Naive B cell (primary cell): ENCODE measurements around the gene KATNB1. TPM values are rescaled to one million over a fixed set of nuclear protein-coding genes. Genes with fewer than 3 reads are reported as not detected.
"Not testable (repeated sequence)": the region's sequence is repeated elsewhere in the genome, so short reads cannot be mapped to it uniquely, and the experiment has no call there.

Experiments
- ATAC-seq, 2 donors: fragments of 150-1000 bp; cut with Tn5 transposase; 2 replicates each; pipeline ENCODE4 v1.10.0; 2021; ENCODE audit warnings: low read depth in 2 of 2, mild to moderate bottlenecking in 2 of 2, moderate library complexity in 2 of 2
- DNase-seq: peaks from one replicate; pipeline ENCODE4 v3.0.0; 2022
- H3K27ac Mint-ChIP-seq, 6 donors: one replicate each; pipeline ENCODE4 v1.8.0; 2020 to 2022; ENCODE audit warnings: mild to moderate bottlenecking in 6 of 6, mixed read lengths in 6 of 6, moderate library complexity in 5 of 6, inconsistent platforms in 2 of 6
- H3K27me3 Mint-ChIP-seq, 3 donors: one replicate each; pipeline ENCODE4 v1.8.0; 2021 to 2022; ENCODE audit warnings: mixed read lengths in 3 of 3, mild to moderate bottlenecking in 1 of 3
- H3K36me3 Mint-ChIP-seq, 2 donors: one replicate each; pipeline ENCODE4 v1.8.0; 2020 to 2022; ENCODE audit warnings: mixed read lengths in 2 of 2, inconsistent platforms in 1 of 2, mild to moderate bottlenecking in 1 of 2
- H3K4me1 Mint-ChIP-seq, 3 donors: one replicate each; pipeline ENCODE4 v1.8.0; 2020 to 2022; ENCODE audit warnings: mixed read lengths in 3 of 3, inconsistent platforms in 1 of 3, mild to moderate bottlenecking in 1 of 3, moderate library complexity in 1 of 3
- H3K4me3 Mint-ChIP-seq, 8 donors: one replicate each; pipeline ENCODE4 v1.8.0; 2020 to 2022; ENCODE audit warnings: mild to moderate bottlenecking in 8 of 8, mixed read lengths in 8 of 8, moderate library complexity in 8 of 8, inconsistent platforms in 2 of 8
- H3K9me3 Mint-ChIP-seq, 7 donors: one replicate each; pipeline ENCODE4 v1.8.0; 2020 to 2022; ENCODE audit warnings: mixed read lengths in 7 of 7, mild to moderate bottlenecking in 5 of 7, inconsistent platforms in 2 of 7, moderate library complexity in 1 of 7
- polyA plus RNA-seq, 6 donors: library from polyadenylated mRNA; unstranded; fragments of 300-500 nt; fragmentation: Illumina TruSeq; gene quantifications; one replicate each; pipeline ENCODE4 v1.2.3, GENCODE V29; 2021; ENCODE audit warnings: low read depth in 6 of 6

The KATNB1 gene
- polyA plus RNA-seq, 6 donors from 2014 or later = 6.1 to 27.2 (median 10.0) TPM

DNA sequence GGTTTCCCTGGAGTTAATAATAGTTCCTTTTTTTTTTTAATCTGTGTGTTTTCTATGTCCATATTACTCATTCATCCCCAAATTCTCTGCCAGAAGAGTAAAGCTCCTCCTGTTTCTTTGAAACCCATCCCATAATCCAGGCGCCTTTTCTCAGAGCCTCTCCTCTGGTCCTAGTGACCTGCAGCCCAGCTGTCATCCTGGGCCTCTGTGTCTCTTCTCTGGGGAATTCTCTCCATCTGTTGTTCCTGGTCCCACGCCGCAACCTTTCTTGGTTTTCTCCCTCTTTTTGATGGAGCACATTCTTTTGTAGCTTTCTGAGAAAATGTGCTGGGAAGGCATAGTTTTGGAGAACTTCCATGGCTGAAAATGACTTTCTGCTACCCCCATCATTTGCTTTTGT lies 10.2 kb downstream of the KATNB1 start:
- DNase-seq (no peak), ATAC-seq (no peak)
- H3K36me3 Mint-ChIP-seq = peaks cover 0 to 2% of the 10 kb centered on the region in 2 donors
- H3K4me3 Mint-ChIP-seq = no peak overlapping the region
- H3K27ac Mint-ChIP-seq = no peak overlapping the region
- no peaks in the 10 kb centered on the region for H3K27me3 Mint-ChIP-seq
- H3K9me3 Mint-ChIP-seq = no peaks in the 10 kb centered on the region
- no peaks in the 10 kb centered on the region for H3K4me1 Mint-ChIP-seq

DNA sequence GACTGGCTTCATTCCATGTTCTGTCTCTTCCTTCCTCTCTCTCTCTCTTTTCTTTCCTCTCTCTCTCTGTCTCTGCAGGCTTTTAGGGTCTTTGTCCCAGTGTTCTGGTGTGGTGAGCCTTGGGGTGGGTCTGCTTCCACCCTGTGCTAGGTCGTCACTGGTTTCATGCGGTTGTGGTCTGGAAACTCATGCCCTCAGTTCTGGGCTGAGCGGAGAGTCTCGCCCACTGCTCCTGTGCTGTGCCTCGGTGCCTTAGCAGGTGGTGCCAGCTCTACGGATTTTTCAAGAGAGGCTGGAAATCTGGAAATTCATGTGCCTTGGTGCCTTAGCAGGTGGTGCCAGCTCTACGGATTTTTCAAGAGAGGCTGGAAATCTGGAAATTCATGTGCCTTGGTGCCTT lies 10.7 kb downstream of the KATNB1 start:
- H3K27ac Mint-ChIP-seq = peak overlapping the region in 1 of 6 donors; percentile 69
- not testable (repeated sequence) for H3K36me3 Mint-ChIP-seq, ATAC-seq, H3K27me3 Mint-ChIP-seq, H3K4me1 Mint-ChIP-seq, DNase-seq, H3K9me3 Mint-ChIP-seq, H3K4me3 Mint-ChIP-seq

DNA sequence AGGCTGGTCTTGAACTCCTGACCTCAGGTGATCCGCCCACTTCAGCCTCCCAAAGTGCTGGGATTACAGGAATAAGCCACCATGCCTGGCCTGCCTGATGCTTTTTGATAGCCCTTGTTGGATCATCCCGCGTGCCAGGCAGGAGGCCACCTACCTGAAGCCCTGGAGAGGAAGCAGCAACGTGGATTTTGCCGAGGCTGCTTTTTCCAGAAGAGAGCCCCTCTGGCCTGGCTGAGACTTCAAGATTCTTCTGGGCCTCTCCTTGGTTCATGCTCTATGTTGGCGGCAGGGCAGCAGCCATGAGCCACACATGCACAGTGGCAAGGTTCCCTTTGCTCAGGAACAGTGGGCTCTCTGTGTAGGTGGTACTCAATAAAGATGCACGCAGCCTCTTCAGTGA lies 11.5 kb downstream of the KATNB1 start:
- Mint-ChIP-seq H3K4me1 (no peaks in the 10 kb centered on the region), H3K36me3 (peaks cover 0 to 9% of the 10 kb centered on the region in 2 donors), H3K4me3 (no peak overlapping the region), H3K27me3 (no peaks in the 10 kb centered on the region), H3K27ac (no peak overlapping the region), H3K9me3 (no peaks in the 10 kb centered on the region)
- DNase-seq = no peak
- no peak for ATAC-seq

- H3K27me3 Mint-ChIP-seq = no peaks in the 10 kb centered on the region
- H3K4me3 Mint-ChIP-seq = no peak overlapping the region
- peaks cover 0 to 9% of the 10 kb centered on the region in 2 donors for H3K36me3 Mint-ChIP-seq
- no peak for DNase-seq
- no peaks in the 10 kb centered on the region for H3K4me1 Mint-ChIP-seq
- no peak overlapping the region for H3K27ac Mint-ChIP-seq
- no peaks in the 10 kb centered on the region for H3K9me3 Mint-ChIP-seq
- ATAC-seq = no peak
Measured at GRCh38 chr16:57747496-57747895, 11.9 kb downstream of the KATNB1 start.

- H3K36me3 Mint-ChIP-seq = peaks cover 0 to 9% of the 10 kb centered on the region in 2 donors
- no peak for ATAC-seq
- H3K27me3 Mint-ChIP-seq = no peaks in the 10 kb centered on the region
Measured at GRCh38 chr16:57747996-57748395, 12.4 kb downstream of the KATNB1 start.

DNA sequence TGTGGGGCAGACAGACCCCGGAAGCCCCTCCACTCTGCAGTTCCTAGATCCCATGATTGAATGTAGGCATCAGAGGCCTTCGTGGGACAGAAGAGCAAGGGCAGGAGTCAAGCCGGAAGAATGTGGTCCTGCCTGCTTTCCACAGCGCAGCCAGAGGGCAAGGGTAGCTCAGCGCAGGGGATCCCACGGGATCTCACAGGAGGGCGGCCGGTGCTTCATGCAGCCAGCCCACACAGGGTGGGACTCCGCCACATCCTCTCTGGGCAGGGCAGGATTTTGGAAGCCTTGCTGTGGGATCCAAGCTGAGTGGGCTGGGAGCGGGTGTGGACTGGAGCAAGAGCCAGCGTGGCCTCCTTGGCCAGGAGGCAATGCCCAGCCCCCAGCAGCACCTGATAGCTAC lies 13.0 kb downstream of the KATNB1 start:
- Mint-ChIP-seq H3K27ac (no peak overlapping the region), H3K27me3 (no peaks in the 10 kb centered on the region), H3K4me3 (no peak overlapping the region), H3K36me3 (peaks cover 0 to 9% of the 10 kb centered on the region in 2 donors), H3K9me3 (no peaks in the 10 kb centered on the region), H3K4me1 (no peaks in the 10 kb centered on the region)
- ATAC-seq = no peak
- DNase-seq = no peak

More at GRCh38 chr16:57747996-57748395, 12.4 kb downstream of the KATNB1 start:
- DNase-seq = no peak
- Mint-ChIP-seq H3K4me1 (no peaks in the 10 kb centered on the region), H3K9me3 (no peaks in the 10 kb centered on the region), H3K27ac (no peak overlapping the region), H3K4me3 (no peak overlapping the region)

- ATAC-seq = no peak
- Mint-ChIP-seq H3K9me3 (no peaks in the 10 kb centered on the region), H3K36me3 (peaks cover 0 to 11% of the 10 kb centered on the region in 2 donors), H3K27ac (no peak overlapping the region), H3K27me3 (no peaks in the 10 kb centered on the region), H3K4me3 (no peak overlapping the region), H3K4me1 (no peaks in the 10 kb centered on the region)
- no peak for DNase-seq
Measured at GRCh38 chr16:57749101-57749692, 13.6 kb downstream of the KATNB1 start.

DNA sequence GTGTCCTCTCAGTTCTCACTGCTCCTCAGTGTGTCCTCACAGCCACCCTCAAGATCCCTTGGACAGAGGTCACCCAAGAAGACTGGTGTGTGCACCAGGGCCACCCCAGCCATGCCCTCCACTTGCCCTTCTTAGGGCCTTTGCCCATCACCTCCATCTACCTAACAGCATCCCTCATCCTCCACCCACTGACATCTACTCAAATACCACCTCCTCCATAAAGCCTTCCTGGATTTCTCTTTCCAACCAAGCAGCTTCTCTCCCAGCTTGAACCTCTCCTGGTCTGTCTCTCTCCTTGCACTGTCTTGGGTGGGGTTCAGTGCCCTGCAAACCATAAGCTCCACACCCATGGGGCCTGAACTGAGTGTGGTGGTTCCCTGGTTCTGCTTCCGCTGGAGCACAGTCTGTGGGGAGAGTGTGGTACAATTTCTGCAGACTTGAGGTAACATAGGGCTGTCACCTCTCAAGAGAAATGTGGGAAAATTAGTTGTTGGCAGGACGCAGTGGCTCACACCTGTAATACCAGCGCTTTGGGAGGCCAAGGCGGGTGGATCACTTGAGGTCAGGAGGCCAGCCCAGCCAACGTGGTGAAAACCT lies 14.4 kb downstream of the KATNB1 start:
- Mint-ChIP-seq H3K4me3 (peak overlapping the region in 1 of 8 donors; percentile 45), H3K27ac (peak overlapping the region in 2 of 6 donors; percentile 40 to 52), H3K4me1 (no peaks in the 10 kb centered on the region), H3K27me3 (no peaks in the 10 kb centered on the region), H3K36me3 (peaks cover 0 to 15% of the 10 kb centered on the region in 2 donors), H3K9me3 (no peaks in the 10 kb centered on the region)
- no peak for DNase-seq
- no peak for ATAC-seq

DNA sequence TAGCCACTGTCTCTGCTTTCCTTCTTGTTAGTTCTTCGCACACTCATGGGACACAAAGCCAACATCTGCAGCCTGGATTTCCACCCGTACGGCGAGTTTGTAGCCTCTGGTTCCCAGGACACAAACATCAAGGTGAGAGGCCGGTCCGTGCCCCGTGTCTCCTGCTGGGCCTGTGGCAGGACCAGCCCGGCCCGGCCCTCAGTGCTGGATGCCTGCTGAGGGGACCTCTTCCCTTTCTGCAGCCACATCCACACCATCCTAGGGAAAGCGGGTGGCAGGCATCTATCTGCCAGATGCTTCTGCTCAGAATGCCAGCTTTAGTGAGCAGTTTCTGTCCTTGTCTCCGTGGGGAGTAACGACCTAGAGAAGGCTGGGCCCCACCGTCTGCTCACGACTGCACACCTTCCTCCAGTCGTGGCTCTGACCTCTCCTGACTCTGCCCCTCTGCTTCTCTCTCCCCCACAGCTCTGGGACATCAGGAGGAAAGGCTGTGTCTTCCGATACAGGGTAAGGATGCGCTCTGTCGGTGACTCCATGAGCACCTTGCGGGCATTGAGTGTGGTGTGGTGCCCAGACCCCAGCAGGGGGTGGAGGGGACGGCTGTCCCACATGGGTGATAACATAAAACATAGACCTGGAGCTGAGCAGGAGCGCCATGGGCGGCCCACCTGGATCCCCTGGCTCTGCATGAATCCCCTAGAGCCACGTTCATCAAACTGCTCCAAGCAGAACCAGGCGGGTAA lies 15.4 kb downstream of the KATNB1 start:
- H3K9me3 Mint-ChIP-seq = no peaks in the 10 kb centered on the region
- no peak for DNase-seq

DNA sequence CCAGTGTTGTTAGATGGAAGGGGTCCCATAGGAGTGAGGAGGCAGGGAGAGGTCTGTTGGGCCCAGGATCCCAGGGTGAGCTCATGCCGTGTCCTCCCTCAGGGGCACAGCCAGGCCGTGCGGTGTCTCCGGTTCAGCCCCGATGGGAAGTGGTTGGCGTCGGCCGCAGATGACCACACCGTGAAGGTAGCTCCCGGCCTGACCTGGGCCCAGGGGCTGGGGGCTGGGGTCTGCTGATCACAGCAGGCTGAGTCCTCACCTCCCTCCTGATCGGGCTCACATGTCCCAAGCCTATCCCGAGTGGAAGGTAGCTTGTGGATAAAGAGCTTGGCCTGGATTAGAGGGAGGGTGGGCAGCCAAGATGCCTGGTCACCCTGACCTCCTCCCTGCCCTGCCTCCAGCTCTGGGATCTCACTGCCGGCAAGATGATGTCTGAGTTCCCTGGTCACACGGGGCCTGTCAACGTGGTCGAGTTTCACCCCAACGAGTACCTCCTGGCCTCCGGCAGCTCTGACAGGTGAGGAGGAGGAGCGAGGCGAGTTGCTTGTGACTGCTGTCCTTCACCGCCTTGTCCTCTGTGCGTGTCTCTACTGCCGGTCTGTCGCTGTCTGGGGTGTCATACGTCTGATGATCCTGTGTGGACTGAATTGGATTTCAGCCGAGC lies 16.1 kb downstream of the KATNB1 start:
- ATAC-seq (no peak), DNase-seq (no peak)
- no peak overlapping the region for H3K4me3 Mint-ChIP-seq
- no peaks in the 10 kb centered on the region for H3K9me3 Mint-ChIP-seq
- H3K4me1 Mint-ChIP-seq = peaks cover 0 to 6% (median 0%) of the 10 kb centered on the region in 3 donors
- H3K27me3 Mint-ChIP-seq = no peaks in the 10 kb centered on the region
- no peak overlapping the region for H3K27ac Mint-ChIP-seq
- peaks cover 0 to 15% of the 10 kb centered on the region in 2 donors for H3K36me3 Mint-ChIP-seq

More for the DNA sequence above, 15.4 kb downstream of the KATNB1 start:
- Mint-ChIP-seq H3K4me1 (peaks cover 0 to 4% (median 0%) of the 10 kb centered on the region in 3 donors), H3K27ac (no peak overlapping the region), H3K4me3 (no peak overlapping the region), H3K36me3 (peaks cover 0 to 15% of the 10 kb centered on the region in 2 donors), H3K27me3 (no peaks in the 10 kb centered on the region)
- ATAC-seq = no peak

- no peaks in the 10 kb centered on the region for H3K27me3 Mint-ChIP-seq
Measured at GRCh38 chr16:57752203-57752580, 16.6 kb downstream of the KATNB1 start.

GRCh38 chr16:57752581-57753447 lies 17.2 kb downstream of the KATNB1 start:
- Mint-ChIP-seq H3K27ac (no peak overlapping the region), H3K4me3 (no peak overlapping the region), H3K27me3 (no peaks in the 10 kb centered on the region), H3K9me3 (no peaks in the 10 kb centered on the region), H3K36me3 (peaks cover 0 to 15% of the 10 kb centered on the region in 2 donors), H3K4me1 (peaks cover 0 to 6% (median 0%) of the 10 kb centered on the region in 3 donors)
- DNase-seq (no peak), ATAC-seq (no peak)

More at GRCh38 chr16:57752203-57752580, 16.6 kb downstream of the KATNB1 start:
- Mint-ChIP-seq H3K36me3 (peaks cover 0 to 15% of the 10 kb centered on the region in 2 donors), H3K27ac (no peak overlapping the region), H3K4me3 (no peak overlapping the region), H3K4me1 (peaks cover 0 to 6% (median 0%) of the 10 kb centered on the region in 3 donors), H3K9me3 (no peaks in the 10 kb centered on the region)
- DNase-seq (no peak), ATAC-seq (no peak)
